ENCODE results near the gene CATSPER4.
A peak's percentile ranks its signal among the peaks of the same experiment; 100 is the strongest.

Gene CATSPER4

GRCh38 chr1:26164036-26164860, 26.2 kb upstream of the CATSPER4 start:
- H3K4me1 ChIP-seq (ENCODE audit: control insufficient read depth, insufficient read depth, low read length) = peaks cover 7% of the 10 kb centered on the region; the same call in 1 of the 2 replicates
- H3K27ac ChIP-seq (ENCODE audit: extremely low read depth, low read depth, low read length) = no peak overlapping the region; the same call in 1 of the 2 replicates
- peak overlapping the region; percentile 24; the same call in 1 of the 2 replicates for H3K4me3 ChIP-seq (ENCODE audit: low read depth, low read length)
- H3K9me3 ChIP-seq (ENCODE audit: control insufficient read depth, insufficient read depth, low read depth, low read length) = no peaks in the 10 kb centered on the region
- H3K36me3 ChIP-seq (ENCODE audit: control insufficient read depth in 2 of 2, insufficient read depth in 1 of 2, low read length in 2 of 2) = no peaks in the 10 kb centered on the region
- ChIA-PET POLR2A (interaction anchor here (0.5 kb wide), 1 partner anchor 242 kb away, joined by 6 read pairs; no protein-coding TSS in a partner anchor), CTCF (interaction anchor here (0.9 to 2.5 kb wide), 5 partner anchors 14 to 269 kb away, joined by 3 to 16 read pairs (median 3); no protein-coding TSS in a partner anchor)
- TF ChIP-seq ZBTB7A (tag by site-specific recombination; IDR thresholded peaks at IDR 0.05; ENCODE audit: low read depth) = 0 out of 2 replicates have a peak, but pooled peaks have one; percentile 47
- 0 out of 2 replicates have a peak, but pooled peaks have one; percentile 10 for TF ChIP-seq SCRT2 (tag by site-specific recombination; IDR thresholded peaks at IDR 0.05)
- TF ChIP-seq ZXDB (tag by site-specific recombination; IDR thresholded peaks at IDR 0.05) = peak; percentile 33; the same call in 1 of the 2 replicates
- TF ChIP-seq GLIS2 (tag by site-specific recombination; IDR thresholded peaks at IDR 0.05) = peak; percentile 84
- peak; percentile 43; the same call in 1 of the 2 replicates for TF ChIP-seq ZNF18 (tag by site-specific recombination; IDR thresholded peaks at IDR 0.05)
- peak; percentile 11; the same call in 1 of the 2 replicates for TF ChIP-seq YY2 (tag by site-specific recombination; IDR thresholded peaks at IDR 0.05)
- peak; percentile 84; the same call in 1 of the 2 replicates for TF ChIP-seq ZNF560 (tag by site-specific recombination; IDR thresholded peaks at IDR 0.05; ENCODE audit: borderline replicate concordance)
- peak; percentile 44; the same call in 1 of the 2 replicates for TF ChIP-seq ZNF561 (tag by site-specific recombination; IDR thresholded peaks at IDR 0.05; ENCODE audit: borderline replicate concordance)
- no peak for TF ChIP-seq ZNF155 (tag by site-specific recombination; IDR thresholded peaks at IDR 0.05)
- no peak for TF ChIP-seq BCL6B (tag by site-specific recombination; IDR thresholded peaks at IDR 0.05)
- peak; percentile 73 for TF ChIP-seq GLIS1 (tag by site-specific recombination; IDR thresholded peaks at IDR 0.05)
- peak; percentile 50 for TF ChIP-seq ZNF335 (tag by site-specific recombination; conservative IDR thresholded peaks at IDR 0.05)
- peak; percentile 36; the same call in 1 of the 2 replicates for TF ChIP-seq ZNF423 (tag by site-specific recombination; IDR thresholded peaks at IDR 0.05)
- no peak for TF ChIP-seq PRDM4 (tag by site-specific recombination; IDR thresholded peaks at IDR 0.05)
- no peak for TF ChIP-seq ZNF302 (tag by site-specific recombination; IDR thresholded peaks at IDR 0.05; ENCODE audit: low read depth)
- peak; percentile 66 for TF ChIP-seq SP2 (tag by site-specific recombination; IDR thresholded peaks at IDR 0.05)
- TF ChIP-seq BCL11A (tag by site-specific recombination; IDR thresholded peaks at IDR 0.05; ENCODE audit: low read depth) = 0 out of 2 replicates have a peak, but pooled peaks have one; percentile 40
- no peak for TF ChIP-seq PRDM2 (tag by site-specific recombination; IDR thresholded peaks at IDR 0.05; ENCODE audit: borderline replicate concordance)
- peak; percentile 90 for TF ChIP-seq BCL11B (tag by site-specific recombination; IDR thresholded peaks at IDR 0.05; ENCODE audit: low read depth)
- TF ChIP-seq ZNF449 (tag by site-specific recombination; IDR thresholded peaks at IDR 0.05) = no peak
- TF ChIP-seq ZBTB26 (tag by site-specific recombination; optimal IDR thresholded peaks at IDR 0.05) = peak; percentile 62

All from HEK293 (cell line).